Stimulated activated CD8-positive, alpha-beta memory T cell treated with anti-CD3 and anti-CD28 coated beads, Interleukin-7, amount 100 ng/mL, for 4 hours (primary cell): ENCODE measurements around the gene WNT9A.
"Not testable (repeated sequence)": the region's sequence is repeated elsewhere in the genome, so short reads cannot be mapped to it uniquely, and the experiment has no call there.

ENCODE experiments used
- DNase-seq, 2 donors: peaks; one replicate each; pipeline ENCODE4 v3.0.0-alpha.2; 2020; ENCODE audit warnings: low read depth in 2 of 2

Gene WNT9A

GRCh38 chr1:227910511-227911153 is 37.1 kb downstream of the WNT9A start:
- no peak for DNase-seq

DNA sequence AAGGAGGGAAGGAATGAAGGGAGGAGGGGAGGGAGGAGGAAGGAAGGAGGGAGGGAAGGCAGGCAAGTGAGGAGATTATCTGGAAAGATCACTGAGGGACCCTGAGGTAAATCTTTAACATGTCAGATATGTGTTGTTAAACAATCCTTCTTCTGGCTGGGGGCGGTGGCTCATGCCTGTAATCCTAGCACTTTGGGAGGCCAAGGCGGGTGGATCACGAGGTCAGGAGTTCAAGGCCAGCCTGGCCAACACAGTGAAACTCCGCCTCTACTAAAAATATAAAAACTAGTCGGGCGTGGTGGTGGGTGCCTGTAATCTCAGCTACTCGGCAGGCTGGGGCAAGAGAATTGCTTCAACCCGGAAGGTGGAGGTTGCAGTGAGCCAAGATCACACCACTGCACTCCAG is 37.8 kb downstream of the WNT9A start:
- not testable (repeated sequence) for DNase-seq

DNA sequence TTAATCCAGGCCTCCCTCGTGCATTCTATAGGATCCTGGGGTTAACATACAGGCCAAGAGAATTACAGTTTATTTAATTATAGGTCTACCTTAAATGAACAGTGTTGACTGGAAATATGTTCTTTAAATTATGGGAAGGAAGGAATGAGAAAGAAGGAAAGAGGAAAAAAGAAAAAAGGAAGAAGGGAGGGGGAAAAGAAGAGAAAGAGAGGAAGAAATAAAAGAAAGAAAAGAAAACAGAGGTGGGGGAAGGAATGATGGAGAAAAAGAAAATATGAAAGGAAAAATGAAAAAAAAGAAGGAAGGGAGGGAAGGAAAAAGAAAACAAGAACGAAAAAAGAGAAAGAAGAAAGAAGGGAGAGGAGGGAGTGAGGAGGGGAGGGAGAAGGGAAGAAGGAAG is 38.5 kb downstream of the WNT9A start:
- no peak for DNase-seq

DNA sequence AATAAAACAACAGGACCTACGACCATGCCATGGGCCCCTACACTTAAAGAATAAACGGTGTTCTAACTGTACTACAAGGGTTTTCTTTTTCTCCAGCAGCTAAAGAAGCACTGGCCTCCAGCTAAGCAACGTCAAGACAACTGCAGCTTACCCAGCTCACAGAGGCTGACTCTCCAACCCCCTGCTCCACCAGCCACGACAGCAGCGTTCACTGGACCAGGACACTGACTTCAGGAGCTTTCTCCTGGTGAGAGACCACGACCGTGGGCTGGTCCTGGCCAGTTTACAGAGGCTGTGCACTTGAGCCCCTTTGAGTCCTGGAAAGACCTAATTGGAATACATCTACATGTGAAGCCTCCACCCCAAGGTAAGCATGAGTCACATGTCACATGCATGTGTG is 39.4 kb downstream of the WNT9A start:
- DNase-seq: no peak

DNA sequence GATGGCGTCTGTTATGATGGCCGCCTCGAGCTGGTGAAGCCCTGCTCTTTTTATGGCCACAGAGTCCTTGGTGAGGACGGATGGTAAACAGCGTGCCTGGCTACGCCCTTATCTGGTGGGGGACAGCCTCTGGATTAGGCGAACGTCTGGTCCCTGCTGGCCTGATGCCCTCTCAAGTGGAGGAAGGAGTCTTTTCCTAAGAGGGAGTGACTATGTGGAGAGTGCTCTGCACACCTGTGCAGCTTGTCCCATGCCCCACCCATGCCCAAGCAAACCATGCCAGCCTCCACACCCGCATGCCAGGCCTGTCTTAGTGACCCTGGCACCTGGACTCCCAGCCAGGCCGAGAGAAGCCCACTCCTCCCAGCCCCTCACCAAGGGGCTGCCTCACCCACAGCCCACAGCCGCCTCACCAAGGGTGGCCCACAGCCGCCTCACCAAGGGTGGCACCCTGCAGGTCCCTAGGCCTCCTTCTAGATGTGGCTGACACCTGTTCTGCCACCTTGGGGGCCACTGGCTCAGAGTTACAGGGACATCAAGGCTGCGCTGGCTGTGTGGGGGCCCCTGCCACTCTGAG is 40.2 kb downstream of the WNT9A start:
- no peak for DNase-seq

- no peak for DNase-seq
These were observed 41.1 kb downstream of the WNT9A start for GRCh38 chr1:227906550-227907071.

- no peak for DNase-seq
These were observed 41.9 kb downstream of the WNT9A start for GRCh38 chr1:227905573-227906487.

- no peak for DNase-seq
These were observed 43.0 kb downstream of the WNT9A start for GRCh38 chr1:227904541-227905335.

GRCh38 chr1:227903614-227904501 is 43.9 kb downstream of the WNT9A start:
- no peak for DNase-seq

- DNase-seq: no peak
These were observed 44.6 kb downstream of the WNT9A start for GRCh38 chr1:227903061-227903521.

- no peak for DNase-seq
These were observed 45.1 kb downstream of the WNT9A start for GRCh38 chr1:227902641-227902990.

DNA sequence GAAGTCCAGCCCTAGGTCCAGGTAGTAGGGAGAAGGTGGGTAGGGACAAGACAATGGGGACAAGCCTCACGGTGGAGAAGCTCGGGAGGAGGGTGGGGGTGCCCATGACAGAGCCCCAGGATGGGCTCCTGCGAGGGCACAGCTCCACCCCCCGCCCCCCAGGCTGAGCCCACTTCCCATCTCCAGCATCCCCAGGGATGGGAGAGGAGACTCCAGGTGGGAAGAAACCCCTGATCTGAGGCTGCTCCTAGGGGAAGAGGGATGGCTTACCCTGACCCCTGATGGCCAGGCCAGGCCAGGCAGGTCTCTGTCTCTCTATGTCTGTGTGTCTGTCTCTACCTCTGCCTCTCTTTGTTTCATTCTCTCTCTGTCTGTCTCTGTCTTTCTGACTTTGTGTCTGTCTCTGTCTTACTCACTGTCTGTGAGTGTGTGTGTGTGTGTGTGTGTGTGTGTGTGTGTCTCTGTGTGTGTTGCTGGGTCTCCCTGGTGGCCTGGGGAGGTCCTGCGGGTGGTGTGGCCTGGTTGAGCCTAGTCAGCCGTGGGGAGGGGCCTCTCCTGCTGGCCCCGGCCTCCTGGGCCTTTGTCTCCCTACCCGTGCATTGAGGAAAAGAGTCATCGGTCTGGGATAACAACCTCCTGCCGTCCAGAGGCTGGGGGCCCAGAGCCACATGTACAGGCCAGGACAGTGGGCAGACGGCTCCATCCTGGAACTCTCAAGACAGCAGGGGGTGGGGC is 45.7 kb downstream of the WNT9A start:
- no peak for DNase-seq

- no peak for DNase-seq
These were observed 46.4 kb downstream of the WNT9A start for GRCh38 chr1:227901239-227901905.

- no peak for DNase-seq
These were observed 47.1 kb downstream of the WNT9A start for GRCh38 chr1:227900571-227901051.

GRCh38 chr1:227899820-227900449 is 47.8 kb downstream of the WNT9A start:
- DNase-seq: no peak

DNA sequence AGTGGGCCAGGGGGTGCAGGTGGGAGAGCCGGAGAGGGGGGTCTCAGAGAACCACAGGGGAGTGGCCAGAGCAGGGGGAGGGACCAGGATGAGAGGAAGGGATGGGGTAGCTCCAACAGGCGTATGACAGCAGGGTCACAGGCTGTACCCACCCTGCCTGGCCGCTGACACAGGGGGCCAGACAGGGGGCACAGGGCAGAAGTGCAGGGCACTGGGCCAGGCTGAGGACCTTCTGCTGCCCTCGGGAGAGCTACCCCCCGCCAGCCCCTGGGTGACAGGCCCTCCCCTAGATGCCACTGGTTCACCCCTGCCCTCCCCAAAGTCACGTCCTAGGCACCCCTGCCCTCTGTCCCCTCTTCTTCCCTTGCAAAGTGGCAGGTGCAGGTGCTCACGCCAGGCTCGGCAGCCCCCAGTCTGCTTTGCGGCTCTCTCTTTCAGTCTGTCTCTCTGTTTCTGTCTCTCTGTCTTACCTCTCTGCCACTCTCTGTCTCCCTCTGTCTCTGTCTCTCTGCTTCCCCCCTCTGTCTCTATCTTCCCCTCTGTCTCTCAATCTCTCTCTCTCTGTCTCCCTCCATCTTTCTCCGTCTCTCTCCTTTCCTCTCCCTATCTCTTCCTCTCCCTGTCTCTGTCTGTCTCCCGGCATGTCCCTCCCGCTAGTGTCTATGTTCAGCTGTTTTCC is 48.5 kb downstream of the WNT9A start:
- DNase-seq: no peak

DNA sequence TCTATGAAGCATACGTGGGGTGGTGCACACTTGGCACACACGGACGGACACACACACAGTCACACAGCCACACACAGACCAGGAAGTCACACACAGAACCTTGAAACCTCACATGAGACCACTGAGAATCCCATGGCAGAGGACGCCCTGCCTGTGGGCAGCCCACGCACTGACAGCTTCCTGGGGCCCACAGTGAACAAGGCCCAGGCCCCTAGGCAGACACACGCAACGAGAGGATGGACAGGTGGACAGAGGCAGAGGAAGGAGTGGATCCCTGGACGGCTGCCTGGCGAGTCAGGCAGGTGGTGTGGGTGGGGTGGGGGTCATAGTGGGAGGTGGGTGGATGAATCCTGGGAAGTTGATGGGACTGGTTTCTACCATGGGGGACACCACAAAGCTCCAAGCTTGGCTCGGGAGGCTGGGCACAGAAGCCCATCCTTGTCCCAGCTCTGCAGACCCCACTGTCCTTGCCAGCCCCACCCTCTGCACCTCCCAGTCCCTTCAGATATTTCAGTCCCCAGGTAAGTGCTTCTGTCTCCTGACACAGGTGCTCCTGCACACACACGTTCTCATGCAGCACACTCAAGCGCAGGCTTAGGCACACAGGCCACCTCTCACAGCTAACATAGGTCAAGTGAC is 49.1 kb downstream of the WNT9A start:
- DNase-seq: no peak
